ENCODE measurements around the gene CA11. TPM values are rescaled to one million over a fixed set of nuclear protein-coding genes. Genes with fewer than 3 reads are reported as not detected.

The CA11 gene
- total RNA-seq, 1 donor from 2014 or later, result 7.8 TPM

- Mint-ChIP-seq H3K36me3 (ENCODE audit: unreplicated experiment) (no peaks in the 10 kb centered on the region), H3K4me3 (ENCODE audit: unreplicated experiment) (no peak overlapping the region), H3K27ac (ENCODE audit: unreplicated experiment) (no peak overlapping the region), H3K4me1 (ENCODE audit: low read depth, unreplicated experiment) (no peaks in the 10 kb centered on the region), H3K9me3 (ENCODE audit: unreplicated experiment) (peaks cover 3% of the 10 kb centered on the region), H3K27me3 (ENCODE audit: unreplicated experiment) (no peaks in the 10 kb centered on the region)
- TF ChIP-seq, protein P1, sequence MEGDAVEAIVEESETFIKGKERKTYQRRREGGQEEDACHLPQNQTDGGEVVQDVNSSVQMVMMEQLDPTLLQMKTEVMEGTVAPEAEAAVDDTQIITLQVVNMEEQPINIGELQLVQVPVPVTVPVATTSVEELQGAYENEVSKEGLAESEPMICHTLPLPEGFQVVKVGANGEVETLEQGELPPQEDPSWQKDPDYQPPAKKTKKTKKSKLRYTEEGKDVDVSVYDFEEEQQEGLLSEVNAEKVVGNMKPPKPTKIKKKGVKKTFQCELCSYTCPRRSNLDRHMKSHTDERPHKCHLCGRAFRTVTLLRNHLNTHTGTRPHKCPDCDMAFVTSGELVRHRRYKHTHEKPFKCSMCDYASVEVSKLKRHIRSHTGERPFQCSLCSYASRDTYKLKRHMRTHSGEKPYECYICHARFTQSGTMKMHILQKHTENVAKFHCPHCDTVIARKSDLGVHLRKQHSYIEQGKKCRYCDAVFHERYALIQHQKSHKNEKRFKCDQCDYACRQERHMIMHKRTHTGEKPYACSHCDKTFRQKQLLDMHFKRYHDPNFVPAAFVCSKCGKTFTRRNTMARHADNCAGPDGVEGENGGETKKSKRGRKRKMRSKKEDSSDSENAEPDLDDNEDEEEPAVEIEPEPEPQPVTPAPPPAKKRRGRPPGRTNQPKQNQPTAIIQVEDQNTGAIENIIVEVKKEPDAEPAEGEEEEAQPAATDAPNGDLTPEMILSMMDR (IDR thresholded peaks at IDR 0.05; ENCODE audit: partially characterized antibody, unreplicated experiment), result no peak
- DNase-seq, result no peak
Measured at GRCh38 chr19:48595833-48596232, 50.2 kb downstream of the CA11 start.

GRCh38 chr19:48595171-48595570 is 50.8 kb downstream of the CA11 start:
- H3K4me1 Mint-ChIP-seq (ENCODE audit: low read depth, unreplicated experiment), result no peaks in the 10 kb centered on the region
- peaks cover 3% of the 10 kb centered on the region for H3K9me3 Mint-ChIP-seq (ENCODE audit: unreplicated experiment)
- no peak overlapping the region for H3K4me3 Mint-ChIP-seq (ENCODE audit: unreplicated experiment)
- TF ChIP-seq, protein P1 (IDR thresholded peaks at IDR 0.05; ENCODE audit: partially characterized antibody, unreplicated experiment), result no peak
- H3K36me3 Mint-ChIP-seq (ENCODE audit: unreplicated experiment), result no peaks in the 10 kb centered on the region
- H3K27ac Mint-ChIP-seq (ENCODE audit: unreplicated experiment), result no peak overlapping the region
- no peaks in the 10 kb centered on the region for H3K27me3 Mint-ChIP-seq (ENCODE audit: unreplicated experiment)
- DNase-seq, result no peak

DNA sequence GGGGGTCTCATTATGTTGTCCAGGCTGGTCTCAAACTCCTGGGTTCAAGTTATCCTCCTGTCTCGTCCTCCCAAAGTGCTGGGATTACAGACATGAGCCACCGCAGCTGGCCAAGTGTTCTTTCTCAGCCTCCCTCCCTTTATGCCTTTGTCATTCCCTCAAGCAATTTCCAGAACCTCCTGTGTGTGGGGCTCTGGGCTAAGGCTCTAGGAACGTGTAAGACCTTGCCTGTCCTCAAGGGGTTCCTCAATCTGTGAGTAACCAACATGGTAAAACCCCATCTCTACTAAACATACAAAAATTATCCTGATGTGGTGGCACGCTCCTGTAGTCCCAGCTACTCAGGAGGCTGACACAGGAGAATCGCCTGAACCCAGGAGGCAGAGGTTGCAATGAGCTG is 55.0 kb downstream of the CA11 start:
- Mint-ChIP-seq H3K36me3 (ENCODE audit: unreplicated experiment) (no peaks in the 10 kb centered on the region), H3K27me3 (ENCODE audit: unreplicated experiment) (peaks cover 3% of the 10 kb centered on the region), H3K27ac (ENCODE audit: unreplicated experiment) (no peak overlapping the region), H3K9me3 (ENCODE audit: unreplicated experiment) (peaks cover 3% of the 10 kb centered on the region), H3K4me1 (ENCODE audit: low read depth, unreplicated experiment) (no peaks in the 10 kb centered on the region), H3K4me3 (ENCODE audit: unreplicated experiment) (no peak overlapping the region)
- TF ChIP-seq, protein P1 (IDR thresholded peaks at IDR 0.05; ENCODE audit: partially characterized antibody, unreplicated experiment), result no peak
- DNase-seq, result no peak

GRCh38 chr19:48588670-48589401 is 57.2 kb downstream of the CA11 start:
- H3K27me3 Mint-ChIP-seq (ENCODE audit: unreplicated experiment), result peaks cover 3% of the 10 kb centered on the region
- H3K9me3 Mint-ChIP-seq (ENCODE audit: unreplicated experiment), result peaks cover 3% of the 10 kb centered on the region
- H3K27ac Mint-ChIP-seq (ENCODE audit: unreplicated experiment), result peak overlapping the region; percentile 12
- no peaks in the 10 kb centered on the region for H3K4me1 Mint-ChIP-seq (ENCODE audit: low read depth, unreplicated experiment)
- H3K4me3 Mint-ChIP-seq (ENCODE audit: unreplicated experiment), result peak overlapping the region; percentile 79
- H3K36me3 Mint-ChIP-seq (ENCODE audit: unreplicated experiment), result no peaks in the 10 kb centered on the region
- DNase-seq, result peak; percentile 96
- TF ChIP-seq, protein P1 (IDR thresholded peaks at IDR 0.05; ENCODE audit: partially characterized antibody, unreplicated experiment), result peak; percentile 96

Other genes with a start within 250 kb of the CA11 start
- 25.0 TPM for gene GRWD1, start 200.2 kb downstream of the CA11 start, total RNA-seq (ENCODE audit: unreplicated experiment)
- gene KCNJ14, start 190.6 kb downstream of the CA11 start, total RNA-seq (ENCODE audit: unreplicated experiment), result 1.0 TPM
- gene CYTH2, start 176.8 kb downstream of the CA11 start, total RNA-seq (ENCODE audit: unreplicated experiment), result 233 TPM
- gene LMTK3, start 134.4 kb downstream of the CA11 start, total RNA-seq (ENCODE audit: unreplicated experiment), result 36.3 TPM
- gene SULT2B1, start 94.0 kb downstream of the CA11 start, total RNA-seq (ENCODE audit: unreplicated experiment), result not detected
- gene SPACA4, start 39.4 kb downstream of the CA11 start, total RNA-seq (ENCODE audit: unreplicated experiment), result not detected
- gene FAM83E, start 31.1 kb downstream of the CA11 start, total RNA-seq (ENCODE audit: unreplicated experiment), result 1.5 TPM
- gene RPL18, start 27.0 kb downstream of the CA11 start, total RNA-seq (ENCODE audit: unreplicated experiment), result 1,011 TPM
- gene SPHK2, start 26.7 kb downstream of the CA11 start, total RNA-seq (ENCODE audit: unreplicated experiment), result 146 TPM
- gene DBP, start 8.8 kb downstream of the CA11 start, total RNA-seq (ENCODE audit: unreplicated experiment), result 2.9 TPM
- gene NTN5, start 26.8 kb upstream of the CA11 start, total RNA-seq (ENCODE audit: unreplicated experiment), result 1.8 TPM
- 0.22 TPM for gene FUT2, start 49.8 kb upstream of the CA11 start, total RNA-seq (ENCODE audit: unreplicated experiment)
- 2.7 TPM for gene MAMSTR, start 73.5 kb upstream of the CA11 start, total RNA-seq (ENCODE audit: unreplicated experiment)
- 6.2 TPM for gene RASIP1, start 94.4 kb upstream of the CA11 start, total RNA-seq (ENCODE audit: unreplicated experiment)
- not detected for gene IZUMO1, start 100.7 kb upstream of the CA11 start, total RNA-seq (ENCODE audit: unreplicated experiment)
- gene FUT1, start 106.5 kb upstream of the CA11 start, total RNA-seq (ENCODE audit: unreplicated experiment), result 4.4 TPM
- not detected for gene FGF21, start 109.3 kb upstream of the CA11 start, total RNA-seq (ENCODE audit: unreplicated experiment)
- 22.3 TPM for gene BCAT2, start 164.8 kb upstream of the CA11 start, total RNA-seq (ENCODE audit: unreplicated experiment)
- 1.0 TPM for gene HSD17B14, start 190.3 kb upstream of the CA11 start, total RNA-seq (ENCODE audit: unreplicated experiment)
- 9.4 TPM for gene PLEKHA4, start 222.4 kb upstream of the CA11 start, total RNA-seq (ENCODE audit: unreplicated experiment)
- 106 TPM for gene PPP1R15A, start 226.2 kb upstream of the CA11 start, total RNA-seq (ENCODE audit: unreplicated experiment)

Data from glutamatergic neuron (in vitro differentiated cells).